ENCODE measurements around the gene ZEB2.

The ZEB2 gene

DNA sequence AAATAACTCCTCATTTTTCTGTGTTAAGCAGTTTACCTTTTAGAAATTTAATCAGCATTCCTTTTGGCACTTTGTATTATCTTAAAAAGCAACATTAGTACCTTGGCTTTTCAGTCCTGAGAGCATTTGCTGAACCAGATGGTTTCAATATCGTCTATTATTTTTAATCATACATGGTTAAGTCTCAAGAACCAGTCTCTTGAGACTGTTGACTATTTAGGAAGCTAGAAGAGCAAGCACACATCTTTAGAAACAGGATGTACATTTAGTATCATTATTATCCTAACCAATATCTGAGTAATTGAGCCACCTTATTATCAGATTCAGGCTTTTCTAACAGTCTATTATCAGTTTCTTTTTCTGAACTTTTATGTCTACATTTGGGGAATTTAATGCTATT lies 28.2 kb upstream of the ZEB2 start:
- no peak overlapping the region for H3K9ac ChIP-seq (ENCODE audit: low read depth, low read length)

DNA sequence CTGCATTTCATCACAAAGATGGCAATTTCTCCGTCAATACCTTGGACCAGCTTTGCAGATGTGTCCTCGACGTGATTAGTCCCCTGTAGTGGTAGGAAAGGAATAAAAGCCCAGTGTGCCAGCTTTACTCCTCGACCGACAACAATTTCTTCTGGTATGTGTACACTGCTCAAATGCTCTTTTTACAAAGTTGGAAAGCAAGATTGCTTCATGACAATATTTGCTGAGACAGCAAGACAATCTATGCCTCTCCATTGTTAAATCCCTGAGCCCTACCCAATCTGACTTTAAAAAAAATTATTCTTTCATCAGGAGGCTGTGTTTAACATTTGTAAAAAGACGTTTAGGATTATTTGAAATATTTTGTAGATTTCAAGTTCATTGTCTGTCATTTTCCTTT lies 27.6 kb upstream of the ZEB2 start:
- Histone ChIP-seq H3K9ac (ENCODE audit: low read depth, low read length) (no peak overlapping the region), H3K27me3 (ENCODE audit: control insufficient read depth, insufficient read depth, low read length) (no peaks in the 10 kb centered on the region), H3K36me3 (ENCODE audit: control insufficient read depth, insufficient read depth, low read length) (no peaks in the 10 kb centered on the region), H3K9me3 (ENCODE audit: control insufficient read depth, insufficient read depth, low read length) (no peaks in the 10 kb centered on the region), H3K4me1 (ENCODE audit: control insufficient read depth, insufficient read depth, low read length) (no peaks in the 10 kb centered on the region), H3K4me3 (ENCODE audit: low read depth, low read length) (no peak overlapping the region)

More for the DNA sequence above, 28.2 kb upstream of the ZEB2 start:
- no peak overlapping the region for H3K4me3 ChIP-seq (ENCODE audit: low read depth, low read length)
- no peaks in the 10 kb centered on the region for H3K4me1 ChIP-seq (ENCODE audit: control insufficient read depth, insufficient read depth, low read length)
- H3K27me3 ChIP-seq (ENCODE audit: control insufficient read depth, insufficient read depth, low read length) = no peaks in the 10 kb centered on the region
- no peaks in the 10 kb centered on the region for H3K36me3 ChIP-seq (ENCODE audit: control insufficient read depth, insufficient read depth, low read length)
- H3K9me3 ChIP-seq (ENCODE audit: control insufficient read depth, insufficient read depth, low read length) = no peaks in the 10 kb centered on the region

DNA sequence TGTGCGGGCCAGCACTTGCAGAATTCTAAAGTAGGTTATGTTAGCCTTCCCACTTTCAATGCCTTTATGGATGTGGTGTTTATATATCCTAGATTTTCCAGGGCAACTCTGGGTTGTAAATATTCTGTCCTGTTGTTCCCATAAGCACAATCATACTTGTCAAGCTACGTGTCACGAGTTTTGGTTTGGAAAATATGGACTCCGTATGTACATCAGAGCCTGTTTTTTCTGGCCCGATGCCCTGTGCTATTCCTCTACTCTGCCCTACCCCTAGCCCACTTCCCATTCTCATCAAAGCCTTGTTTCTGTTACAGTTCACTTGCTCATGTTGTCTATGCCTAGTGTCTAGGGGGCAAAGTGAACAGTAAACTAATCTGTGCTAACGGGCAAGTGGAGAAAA lies 27.0 kb upstream of the ZEB2 start:
- H3K36me3 ChIP-seq (ENCODE audit: control insufficient read depth, insufficient read depth, low read length) = no peaks in the 10 kb centered on the region
- H3K9me3 ChIP-seq (ENCODE audit: control insufficient read depth, insufficient read depth, low read length) = no peaks in the 10 kb centered on the region
- H3K9ac ChIP-seq (ENCODE audit: low read depth, low read length) = no peak overlapping the region
- no peaks in the 10 kb centered on the region for H3K27me3 ChIP-seq (ENCODE audit: control insufficient read depth, insufficient read depth, low read length)
- no peaks in the 10 kb centered on the region for H3K4me1 ChIP-seq (ENCODE audit: control insufficient read depth, insufficient read depth, low read length)
- no peak overlapping the region for H3K4me3 ChIP-seq (ENCODE audit: low read depth, low read length)

DNA sequence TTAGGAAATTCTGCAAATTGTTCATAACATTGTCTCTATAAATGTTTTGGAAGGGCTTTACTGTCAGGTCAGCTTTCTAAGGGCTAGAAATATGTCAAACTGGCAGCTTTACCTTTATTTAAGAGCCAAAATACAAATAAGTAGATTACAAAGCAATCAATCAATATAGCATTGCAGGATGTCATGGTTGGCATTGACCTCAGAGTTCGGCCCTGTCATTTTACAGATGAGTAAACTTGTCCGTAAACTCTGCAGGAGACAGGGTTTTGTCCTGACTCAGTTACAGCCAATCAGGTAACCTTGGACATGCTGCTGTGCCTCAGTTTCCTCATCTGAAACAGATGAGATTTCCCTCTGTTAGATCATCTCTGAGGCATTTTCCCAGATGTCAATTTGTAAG lies 25.9 kb upstream of the ZEB2 start:
- Histone ChIP-seq H3K27me3 (ENCODE audit: control insufficient read depth, insufficient read depth, low read length) (no peaks in the 10 kb centered on the region), H3K4me1 (ENCODE audit: control insufficient read depth, insufficient read depth, low read length) (no peaks in the 10 kb centered on the region), H3K4me3 (ENCODE audit: low read depth, low read length) (no peak overlapping the region), H3K9ac (ENCODE audit: low read depth, low read length) (no peak overlapping the region), H3K36me3 (ENCODE audit: control insufficient read depth, insufficient read depth, low read length) (no peaks in the 10 kb centered on the region), H3K9me3 (ENCODE audit: control insufficient read depth, insufficient read depth, low read length) (no peaks in the 10 kb centered on the region)

DNA sequence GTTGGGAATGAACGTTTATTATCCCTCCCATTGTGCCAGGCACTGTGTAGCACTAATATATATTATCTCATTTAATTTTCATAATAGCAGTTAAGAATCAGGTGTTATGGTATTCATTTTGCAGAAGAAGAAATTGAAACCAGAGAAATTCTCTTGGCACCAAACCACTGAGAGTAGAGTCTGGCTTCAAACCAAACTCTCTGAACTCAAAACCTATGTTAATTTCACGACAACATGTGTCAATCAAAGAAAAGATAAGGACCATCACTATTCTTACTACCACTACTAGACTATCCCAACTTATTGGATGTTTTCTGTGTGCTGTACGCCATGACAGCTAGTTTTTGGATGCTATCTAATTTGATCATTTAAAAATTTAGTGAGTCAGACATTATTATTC lies 24.1 kb upstream of the ZEB2 start:
- Histone ChIP-seq H3K27me3 (ENCODE audit: control insufficient read depth, insufficient read depth, low read length) (no peaks in the 10 kb centered on the region), H3K9ac (ENCODE audit: low read depth, low read length) (no peak overlapping the region), H3K4me3 (ENCODE audit: low read depth, low read length) (no peak overlapping the region), H3K4me1 (ENCODE audit: control insufficient read depth, insufficient read depth, low read length) (no peaks in the 10 kb centered on the region), H3K9me3 (ENCODE audit: control insufficient read depth, insufficient read depth, low read length) (no peaks in the 10 kb centered on the region), H3K36me3 (ENCODE audit: control insufficient read depth, insufficient read depth, low read length) (no peaks in the 10 kb centered on the region)

DNA sequence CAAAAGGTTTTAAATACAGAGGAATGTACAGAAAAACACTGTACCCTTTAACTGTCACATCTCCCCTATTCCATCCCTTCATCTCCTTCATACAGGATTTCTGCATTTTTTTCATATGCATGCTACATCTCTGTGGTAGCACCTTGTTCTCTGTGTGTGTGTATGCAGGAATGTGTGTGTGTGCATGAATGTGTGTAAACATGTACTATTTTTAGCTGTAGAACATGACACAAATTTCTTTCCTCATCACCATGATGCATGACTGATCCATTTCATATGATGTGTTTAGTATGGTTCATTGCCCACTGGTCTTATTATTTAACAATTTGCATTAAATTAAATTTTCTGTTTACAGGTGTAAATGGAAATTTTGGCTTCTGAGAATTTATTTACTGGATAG lies 21.5 kb upstream of the ZEB2 start:
- H3K27me3 ChIP-seq (ENCODE audit: control insufficient read depth, insufficient read depth, low read length) = no peaks in the 10 kb centered on the region
- H3K36me3 ChIP-seq (ENCODE audit: control insufficient read depth, insufficient read depth, low read length) = no peaks in the 10 kb centered on the region
- H3K4me1 ChIP-seq (ENCODE audit: control insufficient read depth, insufficient read depth, low read length) = no peaks in the 10 kb centered on the region
- no peaks in the 10 kb centered on the region for H3K9me3 ChIP-seq (ENCODE audit: control insufficient read depth, insufficient read depth, low read length)
- H3K9ac ChIP-seq (ENCODE audit: low read depth, low read length) = no peak overlapping the region
- H3K4me3 ChIP-seq (ENCODE audit: low read depth, low read length) = no peak overlapping the region

DNA sequence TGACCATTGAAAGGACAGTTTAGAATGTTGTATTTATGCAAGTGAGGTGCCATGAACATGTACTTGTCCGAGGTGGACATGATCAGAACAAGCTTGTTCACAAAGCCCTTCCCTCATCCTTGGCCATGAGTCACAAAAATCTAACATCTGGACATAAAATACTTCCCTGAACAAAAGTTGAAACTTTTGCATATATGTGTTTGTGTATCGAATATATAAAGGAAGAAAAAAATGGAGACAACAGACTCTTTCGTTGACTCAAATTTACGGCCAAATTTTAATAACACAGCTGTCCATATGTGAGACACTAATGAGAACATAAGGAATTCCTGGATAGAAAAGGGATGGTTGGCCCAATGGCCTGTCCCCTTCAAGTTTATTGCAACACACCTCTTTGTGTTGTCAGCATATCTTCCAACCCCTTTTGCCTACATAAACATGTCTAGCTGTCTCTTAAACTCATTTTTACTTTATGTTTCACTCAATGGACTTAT lies 19.4 kb upstream of the ZEB2 start:
- no peaks in the 10 kb centered on the region for H3K36me3 ChIP-seq (ENCODE audit: control insufficient read depth, insufficient read depth, low read length)
- H3K4me3 ChIP-seq (ENCODE audit: low read depth, low read length) = no peak overlapping the region
- H3K9ac ChIP-seq (ENCODE audit: low read depth, low read length) = no peak overlapping the region
- no peaks in the 10 kb centered on the region for H3K4me1 ChIP-seq (ENCODE audit: control insufficient read depth, insufficient read depth, low read length)
- H3K9me3 ChIP-seq (ENCODE audit: control insufficient read depth, insufficient read depth, low read length) = no peaks in the 10 kb centered on the region
- no peaks in the 10 kb centered on the region for H3K27me3 ChIP-seq (ENCODE audit: control insufficient read depth, insufficient read depth, low read length)

DNA sequence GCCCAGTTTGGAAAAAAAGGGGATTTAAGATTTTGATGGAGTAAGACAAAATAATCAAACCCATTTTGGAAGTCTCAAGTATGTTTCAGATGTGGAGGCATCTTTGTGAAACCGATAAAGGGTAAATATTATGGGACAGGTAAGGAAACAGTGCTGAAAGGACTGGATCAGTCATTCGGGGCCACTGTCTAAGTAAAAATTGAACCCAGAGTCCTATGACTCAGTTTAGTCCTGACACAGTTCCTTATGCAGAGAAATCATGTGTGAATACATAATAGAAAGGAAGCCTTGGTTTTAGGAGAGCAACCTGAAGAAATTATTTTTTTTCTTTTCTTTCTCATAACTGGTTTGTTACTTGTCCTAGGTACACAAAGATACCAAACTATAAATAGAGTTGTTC lies 15.4 kb upstream of the ZEB2 start:
- no peak overlapping the region for H3K4me3 ChIP-seq (ENCODE audit: low read depth, low read length)
- H3K36me3 ChIP-seq (ENCODE audit: control insufficient read depth, insufficient read depth, low read length) = no peaks in the 10 kb centered on the region
- H3K4me1 ChIP-seq (ENCODE audit: control insufficient read depth, insufficient read depth, low read length) = no peaks in the 10 kb centered on the region
- no peaks in the 10 kb centered on the region for H3K9me3 ChIP-seq (ENCODE audit: control insufficient read depth, insufficient read depth, low read length)
- H3K27me3 ChIP-seq (ENCODE audit: control insufficient read depth, insufficient read depth, low read length) = no peaks in the 10 kb centered on the region
- no peak overlapping the region for H3K9ac ChIP-seq (ENCODE audit: low read depth, low read length)

DNA sequence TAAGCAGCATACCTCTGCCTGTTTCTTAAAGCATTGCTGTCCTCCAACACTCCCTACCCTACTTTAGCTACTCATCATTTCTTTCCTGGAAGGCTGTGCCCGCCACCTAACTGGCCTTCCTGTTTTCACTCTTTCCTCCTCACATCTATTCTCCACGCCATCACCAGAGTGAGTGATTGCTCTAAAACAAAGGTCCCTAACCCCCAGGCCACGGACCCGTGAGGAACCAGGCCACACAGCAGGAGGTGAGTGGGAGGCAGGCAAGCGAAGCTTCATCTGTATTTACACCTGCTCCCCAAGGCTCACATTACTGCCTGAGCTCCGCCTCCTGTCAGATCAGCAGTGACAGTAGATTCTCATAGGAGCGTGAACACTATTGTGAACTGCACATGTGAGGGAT lies 13.3 kb upstream of the ZEB2 start:
- no peak overlapping the region for H3K9ac ChIP-seq (ENCODE audit: low read depth, low read length)
- no peaks in the 10 kb centered on the region for H3K36me3 ChIP-seq (ENCODE audit: control insufficient read depth, insufficient read depth, low read length)

DNA sequence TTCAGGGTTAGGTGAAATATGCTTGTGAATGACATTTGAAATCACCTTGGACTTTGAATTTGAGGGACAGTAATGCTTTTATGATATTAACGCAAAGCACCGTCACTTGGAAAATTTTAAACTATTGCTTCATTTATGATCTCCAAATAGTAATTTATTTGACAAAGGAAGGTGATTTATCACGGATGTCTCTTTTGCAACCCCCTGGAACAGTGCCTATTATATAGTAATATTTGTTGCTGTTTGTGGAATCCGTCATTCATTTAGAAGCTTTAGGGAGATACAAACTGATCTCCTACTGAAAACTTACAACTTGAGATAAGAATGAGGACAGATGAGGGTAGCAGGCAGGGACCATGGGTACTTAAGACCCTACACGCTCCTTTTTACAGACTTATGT lies 10.7 kb upstream of the ZEB2 start:
- no peaks in the 10 kb centered on the region for H3K9me3 ChIP-seq (ENCODE audit: control insufficient read depth, insufficient read depth, low read length)
- no peak overlapping the region for H3K9ac ChIP-seq (ENCODE audit: low read depth, low read length)
- no peaks in the 10 kb centered on the region for H3K4me1 ChIP-seq (ENCODE audit: control insufficient read depth, insufficient read depth, low read length)
- no peaks in the 10 kb centered on the region for H3K36me3 ChIP-seq (ENCODE audit: control insufficient read depth, insufficient read depth, low read length)
- no peaks in the 10 kb centered on the region for H3K27me3 ChIP-seq (ENCODE audit: control insufficient read depth, insufficient read depth, low read length)
- no peak overlapping the region for H3K4me3 ChIP-seq (ENCODE audit: low read depth, low read length)

More for the DNA sequence above, 13.3 kb upstream of the ZEB2 start:
- Histone ChIP-seq H3K4me1 (ENCODE audit: control insufficient read depth, insufficient read depth, low read length) (no peaks in the 10 kb centered on the region), H3K27me3 (ENCODE audit: control insufficient read depth, insufficient read depth, low read length) (no peaks in the 10 kb centered on the region), H3K9me3 (ENCODE audit: control insufficient read depth, insufficient read depth, low read length) (no peaks in the 10 kb centered on the region), H3K4me3 (ENCODE audit: low read depth, low read length) (no peak overlapping the region)

DNA sequence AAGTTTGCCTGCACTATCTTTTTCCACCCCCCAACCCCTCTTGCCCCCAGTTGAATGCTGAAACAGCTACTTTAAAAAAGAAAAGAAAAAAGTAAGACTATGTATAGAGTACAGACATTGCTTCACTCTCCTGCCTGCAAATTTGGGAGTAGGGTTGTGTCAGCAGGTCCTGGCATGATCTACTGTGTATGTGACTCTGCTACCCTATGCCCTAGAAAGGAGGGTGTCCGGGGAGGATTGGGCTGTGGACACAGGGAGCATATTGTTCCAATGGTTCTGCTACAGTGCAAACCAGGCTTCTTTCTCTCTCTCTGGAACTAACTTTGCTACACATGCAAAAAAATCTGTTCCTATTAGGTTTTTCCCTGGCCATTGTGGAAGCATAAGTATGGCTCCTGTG lies 9.9 kb upstream of the ZEB2 start:
- Histone ChIP-seq H3K4me1 (ENCODE audit: control insufficient read depth, insufficient read depth, low read length) (no peaks in the 10 kb centered on the region), H3K36me3 (ENCODE audit: control insufficient read depth, insufficient read depth, low read length) (no peaks in the 10 kb centered on the region), H3K9ac (ENCODE audit: low read depth, low read length) (no peak overlapping the region), H3K27me3 (ENCODE audit: control insufficient read depth, insufficient read depth, low read length) (no peaks in the 10 kb centered on the region), H3K9me3 (ENCODE audit: control insufficient read depth, insufficient read depth, low read length) (no peaks in the 10 kb centered on the region), H3K4me3 (ENCODE audit: low read depth, low read length) (no peak overlapping the region)

DNA sequence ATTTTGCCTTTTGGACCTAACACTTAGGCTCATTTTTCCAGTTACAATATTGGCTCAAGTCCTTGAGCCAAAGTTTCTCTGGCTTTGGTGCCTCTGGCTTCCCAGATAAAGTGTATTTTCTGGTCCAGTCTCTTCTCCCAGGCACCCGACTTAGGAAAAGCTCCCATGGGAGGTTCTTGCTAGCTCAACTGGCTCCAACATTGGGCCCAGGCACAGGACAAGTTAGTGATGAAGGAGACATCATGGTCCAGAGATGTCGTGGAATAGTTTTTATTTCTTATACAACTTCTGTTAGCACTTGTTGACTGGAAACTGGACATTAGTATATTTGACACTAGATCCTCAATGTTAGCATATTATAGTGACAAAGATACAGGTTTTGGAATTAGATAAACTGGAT lies 8.2 kb upstream of the ZEB2 start:
- no peaks in the 10 kb centered on the region for H3K4me1 ChIP-seq (ENCODE audit: control insufficient read depth, insufficient read depth, low read length)
- no peak overlapping the region for H3K4me3 ChIP-seq (ENCODE audit: low read depth, low read length)
- H3K27me3 ChIP-seq (ENCODE audit: control insufficient read depth, insufficient read depth, low read length) = no peaks in the 10 kb centered on the region
- no peak overlapping the region for H3K9ac ChIP-seq (ENCODE audit: low read depth, low read length)
- H3K9me3 ChIP-seq (ENCODE audit: control insufficient read depth, insufficient read depth, low read length) = no peaks in the 10 kb centered on the region
- no peaks in the 10 kb centered on the region for H3K36me3 ChIP-seq (ENCODE audit: control insufficient read depth, insufficient read depth, low read length)

DNA sequence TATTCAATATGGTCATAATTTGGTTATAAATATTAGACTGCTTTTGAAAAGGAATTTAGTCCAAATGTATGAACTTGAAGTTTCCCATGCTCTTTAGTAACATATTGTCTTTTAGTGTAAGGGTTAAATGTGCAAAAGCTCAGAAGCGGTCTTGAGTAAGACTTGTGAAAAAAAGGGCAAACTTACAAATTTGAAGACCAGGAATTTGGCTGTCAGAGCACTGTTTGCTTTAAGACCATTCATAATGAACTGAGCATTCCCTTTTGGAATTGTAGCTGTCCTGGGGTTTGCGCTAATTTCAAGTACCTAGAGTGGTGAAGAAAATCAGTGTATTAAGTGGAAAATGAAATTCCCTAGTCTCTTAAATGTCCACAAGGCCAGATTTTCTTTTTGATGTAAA lies 6.9 kb upstream of the ZEB2 start:
- peaks cover 6% of the 10 kb centered on the region for H3K27me3 ChIP-seq (ENCODE audit: control insufficient read depth, insufficient read depth, low read length)

More for the DNA sequence above, 6.9 kb upstream of the ZEB2 start:
- Histone ChIP-seq H3K9me3 (ENCODE audit: control insufficient read depth, insufficient read depth, low read length) (no peaks in the 10 kb centered on the region), H3K36me3 (ENCODE audit: control insufficient read depth, insufficient read depth, low read length) (no peaks in the 10 kb centered on the region), H3K4me3 (ENCODE audit: low read depth, low read length) (no peak overlapping the region), H3K9ac (ENCODE audit: low read depth, low read length) (no peak overlapping the region), H3K4me1 (ENCODE audit: control insufficient read depth, insufficient read depth, low read length) (peaks cover 2% of the 10 kb centered on the region)
